ENCODE results near the gene OR6C65. TPM values are rescaled to one million over a fixed set of nuclear protein-coding genes. Genes with fewer than 3 reads are reported as not detected.
A peak's percentile ranks its signal among the peaks of the same experiment; 100 is the strongest.
"Not testable (repeated sequence)": the region's sequence is repeated elsewhere in the genome, so short reads cannot be mapped to it uniquely, and the experiment has no call there.

Gene OR6C65
- total RNA-seq, result not detected
- long read RNA-seq, result 0 reads

DNA sequence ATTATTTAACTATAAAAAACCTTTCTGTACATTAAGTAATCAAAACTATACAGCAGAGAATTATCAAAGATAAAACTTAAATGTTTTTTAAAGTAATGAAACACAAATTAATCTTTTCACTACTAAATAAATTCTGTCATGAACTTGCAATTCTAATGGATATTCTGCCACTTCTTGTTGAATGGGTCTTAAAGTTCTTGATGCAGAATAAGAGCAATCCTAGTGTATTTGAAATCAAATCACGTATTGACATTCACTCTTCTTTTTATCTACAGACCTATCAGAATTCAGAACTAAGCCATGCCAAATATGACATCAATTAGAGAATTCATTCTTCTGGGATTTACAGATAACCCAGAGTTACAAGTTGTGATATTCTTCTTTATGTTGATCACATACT is at the start of gene OR6C65:
OR6C65 (plus strand) TSS at position 301 of the 400 bp plus-strand sequence; CDS start at position 301, 0 bp downstream.
- intact Hi-C loops (cut with DNase I), result no loop called here

DNA sequence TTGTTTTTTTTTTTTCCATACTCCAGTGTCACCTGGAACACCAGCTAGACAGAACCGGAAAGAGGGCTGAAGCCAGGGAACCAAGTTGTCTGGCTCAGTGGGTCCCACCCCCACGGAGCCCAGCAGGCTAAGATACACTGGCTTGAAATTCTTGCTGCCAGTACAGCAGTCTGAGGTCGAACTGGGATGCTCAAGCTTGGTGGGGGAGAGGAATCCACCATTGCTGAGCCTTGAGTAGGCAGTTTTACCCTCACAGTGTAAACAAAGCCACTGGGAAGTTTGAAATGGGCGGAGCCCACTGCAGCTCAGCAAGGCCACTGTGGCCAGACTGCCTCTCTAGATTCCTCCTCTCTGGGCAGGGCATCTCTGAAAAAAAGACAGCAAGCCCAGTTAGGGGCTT is 45.0 kb upstream of the OR6C65 start:
- ATAC-seq (ENCODE audit: poor library complexity); intact Hi-C loops (cut with DNase I); DNase-seq: not testable (repeated sequence)

More for the DNA sequence above, at the start of gene OR6C65:
- DNase-seq, result no peak
- ATAC-seq (ENCODE audit: poor library complexity), result no peak

DNA sequence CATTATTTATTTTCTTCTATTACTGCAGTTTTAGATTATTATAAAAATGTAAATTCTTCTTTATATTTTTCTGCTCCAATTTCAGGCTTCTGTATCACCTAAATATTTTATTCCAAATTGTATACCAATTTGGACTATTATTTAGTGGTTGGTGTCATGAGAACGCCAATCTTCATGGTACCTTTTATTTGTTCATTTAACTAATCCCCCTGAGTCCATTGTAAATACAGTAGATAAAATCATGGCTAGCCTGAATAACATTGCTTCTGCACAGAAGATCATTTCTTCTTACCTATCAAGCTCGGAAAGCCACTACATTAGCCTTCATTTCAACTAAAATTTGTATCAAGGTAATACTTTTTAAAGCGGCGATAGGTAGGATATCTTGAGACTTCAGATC is 37.7 kb upstream of the OR6C65 start, which contains the start of gene OR6C75:
OR6C75 (plus strand) TSS at position 301 of the 400 bp plus-strand sequence. CDS start 2,136 bp downstream, outside the sequence.
- DNase-seq (no peak), ATAC-seq (ENCODE audit: poor library complexity) (no peak)
- intact Hi-C loops (cut with DNase I), result no loop called here

DNA sequence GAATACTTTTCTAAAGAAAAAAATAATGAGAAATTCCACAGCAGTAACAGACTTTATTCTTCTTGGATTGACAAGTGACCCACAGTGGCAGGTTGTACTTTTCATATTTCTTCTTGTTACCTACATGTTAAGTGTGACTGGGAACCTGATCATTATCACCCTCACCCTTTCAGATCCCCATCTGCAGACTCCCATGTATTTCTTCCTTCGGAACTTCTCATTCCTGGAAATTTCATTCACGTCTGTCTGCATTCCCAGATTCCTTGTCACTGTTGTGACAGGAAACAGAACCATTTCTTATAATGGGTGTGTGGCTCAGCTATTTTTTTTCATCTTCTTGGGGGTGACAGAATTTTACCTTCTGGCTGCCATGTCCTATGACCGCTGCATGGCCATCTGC is 35.2 kb upstream of the OR6C65 start:
- ATAC-seq (ENCODE audit: poor library complexity) (no peak), DNase-seq (no peak)
- intact Hi-C loops (cut with DNase I), result no loop called here

DNA sequence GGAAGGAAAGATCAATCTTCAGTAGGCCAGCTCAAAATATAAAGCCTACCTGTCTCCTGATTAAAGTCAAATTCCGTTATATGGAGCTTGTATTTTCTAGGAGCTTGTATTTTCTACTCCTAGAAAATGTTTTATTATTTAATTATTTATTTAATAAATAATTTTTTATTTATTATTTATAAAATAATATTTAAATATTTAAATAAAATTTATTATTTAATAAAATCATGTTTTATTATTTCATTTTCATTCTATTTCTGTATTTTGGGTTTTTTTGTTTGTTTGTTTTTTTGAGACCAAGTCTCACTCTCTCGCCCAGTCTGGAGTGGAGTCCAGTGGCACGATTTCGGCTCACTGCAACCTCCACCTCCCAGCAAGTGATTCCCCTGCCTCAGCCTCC is 27.8 kb upstream of the OR6C65 start:
- no peak for ATAC-seq (ENCODE audit: poor library complexity)
- no peak for DNase-seq
- intact Hi-C loops (cut with DNase I), result no loop called here

DNA sequence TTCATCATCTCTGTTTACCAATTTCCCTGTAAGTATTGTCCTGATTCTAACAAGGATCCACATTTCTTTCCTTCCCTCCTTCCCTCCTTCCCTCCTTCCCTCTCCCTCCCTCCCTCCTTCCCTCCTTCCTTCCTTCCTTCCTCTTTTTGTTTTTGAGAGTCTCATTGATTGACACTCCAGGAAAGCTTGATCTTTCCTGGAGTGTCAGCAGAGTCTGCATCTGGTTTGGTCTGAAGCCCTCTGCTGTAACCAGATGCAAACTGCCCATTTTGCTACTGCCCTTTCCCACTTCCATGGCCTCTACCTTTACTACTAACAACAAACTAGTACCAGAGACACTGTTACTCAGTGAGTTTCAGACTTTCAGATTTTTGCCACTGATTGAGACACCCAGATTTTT is 14.4 kb upstream of the OR6C65 start:
- ATAC-seq (ENCODE audit: poor library complexity), result no peak
- intact Hi-C loops (cut with DNase I), result no loop called here

DNA sequence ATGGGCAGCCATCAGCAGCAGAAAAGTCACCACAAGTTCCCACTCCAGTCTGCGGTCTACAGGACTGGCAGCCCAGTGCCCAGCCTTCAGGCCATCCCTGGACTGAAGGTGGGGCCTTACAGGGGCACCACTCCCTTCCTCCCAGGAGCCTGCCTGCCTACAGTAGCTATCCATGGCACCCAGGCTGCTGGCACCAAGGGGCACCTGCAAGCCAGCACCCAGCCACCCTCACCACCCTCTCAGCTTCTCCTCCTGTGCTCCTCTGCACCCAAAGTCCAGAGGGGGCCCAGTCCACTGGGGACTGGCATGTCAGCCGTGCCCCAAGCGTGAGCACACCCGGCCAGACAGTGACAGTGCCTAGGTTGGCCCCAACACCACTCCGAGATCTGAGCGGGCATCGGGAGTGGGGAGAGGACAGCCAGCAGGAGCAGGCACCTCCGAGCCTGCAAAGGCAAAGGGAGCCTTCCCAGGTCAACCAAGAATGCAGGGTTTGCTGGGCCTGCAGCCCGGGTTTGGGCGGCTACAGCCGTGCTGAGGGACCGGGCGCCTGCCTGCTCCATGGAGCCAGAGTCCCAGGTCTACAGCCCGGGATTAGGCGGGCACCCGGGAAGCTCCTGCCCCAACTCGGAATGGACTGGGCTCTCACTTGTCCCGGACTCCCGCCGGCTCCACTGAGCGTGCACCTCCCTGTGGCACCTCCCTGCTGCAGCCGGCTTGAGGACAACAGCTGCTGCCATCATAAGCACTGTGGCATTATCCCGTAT is 8.1 kb upstream of the OR6C65 start:
- intact Hi-C loops (cut with DNase I), result no loop called here
- ATAC-seq (ENCODE audit: poor library complexity), result no peak
- no peak for DNase-seq

More for the DNA sequence above, 14.4 kb upstream of the OR6C65 start:
- DNase-seq, result no peak

DNA sequence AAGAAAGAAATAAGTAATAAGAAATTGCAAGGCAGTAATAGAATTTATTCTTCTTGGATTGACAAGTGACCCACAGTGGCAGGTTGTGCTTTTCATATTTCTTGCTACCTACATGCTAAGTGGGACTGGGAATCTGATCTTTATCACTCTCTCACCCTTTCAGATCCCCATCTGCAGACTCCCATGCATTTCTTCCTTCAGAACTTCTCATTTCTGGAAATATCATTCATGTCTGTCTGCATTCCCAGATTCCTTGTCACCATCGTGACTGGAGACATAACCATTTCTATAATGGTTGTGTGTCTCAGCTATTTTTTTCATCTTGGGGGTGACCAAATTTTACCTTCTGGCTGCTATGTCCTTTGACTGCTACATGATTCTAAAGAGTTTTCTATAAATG is 4.0 kb upstream of the OR6C65 start:
- ATAC-seq (ENCODE audit: poor library complexity) (no peak), DNase-seq (no peak)
- intact Hi-C loops (cut with DNase I), result no loop called here

DNA sequence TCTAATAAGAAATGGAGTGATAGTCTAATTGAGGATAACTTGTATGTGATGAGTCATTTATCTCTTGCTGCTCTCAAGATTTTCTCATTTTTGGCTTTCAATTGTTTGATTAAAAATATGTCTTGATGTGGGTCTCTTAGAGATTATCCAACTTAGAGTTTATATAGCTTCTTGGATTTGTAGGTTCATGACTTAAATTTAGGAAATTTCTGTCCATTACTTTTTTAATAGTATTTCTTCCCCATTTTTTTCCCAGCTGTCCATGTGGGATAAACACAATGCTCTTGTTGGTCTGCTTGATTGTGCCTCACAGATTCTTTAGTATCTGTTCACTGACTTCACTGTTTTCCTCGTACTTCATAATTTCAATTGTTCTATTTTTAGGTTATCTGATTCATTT is 7.5 kb downstream of the OR6C65 start:
- DNase-seq (no peak), ATAC-seq (ENCODE audit: poor library complexity) (no peak)
- intact Hi-C loops (cut with DNase I), result no loop called here

DNA sequence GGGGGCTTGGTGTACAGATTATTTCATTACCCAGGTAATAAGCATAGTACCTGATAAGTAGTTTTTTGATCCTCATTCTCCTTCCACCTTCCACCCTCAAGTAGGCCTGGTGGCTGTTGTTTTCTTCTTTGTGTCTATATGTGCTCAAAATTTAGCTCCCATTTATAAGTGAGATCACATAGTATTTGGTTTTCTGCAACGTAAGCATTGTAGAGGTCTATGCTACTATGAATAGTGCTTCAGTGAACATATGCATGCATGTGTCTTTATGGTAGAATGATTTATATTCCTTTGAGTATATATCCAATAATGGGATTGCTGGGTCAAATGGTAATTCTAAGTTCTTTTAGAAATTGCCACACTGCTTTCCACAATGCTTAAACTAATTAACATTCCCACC is 8.8 kb downstream of the OR6C65 start:
- intact Hi-C loops (cut with DNase I); ATAC-seq (ENCODE audit: poor library complexity); DNase-seq: not testable (repeated sequence)

DNA sequence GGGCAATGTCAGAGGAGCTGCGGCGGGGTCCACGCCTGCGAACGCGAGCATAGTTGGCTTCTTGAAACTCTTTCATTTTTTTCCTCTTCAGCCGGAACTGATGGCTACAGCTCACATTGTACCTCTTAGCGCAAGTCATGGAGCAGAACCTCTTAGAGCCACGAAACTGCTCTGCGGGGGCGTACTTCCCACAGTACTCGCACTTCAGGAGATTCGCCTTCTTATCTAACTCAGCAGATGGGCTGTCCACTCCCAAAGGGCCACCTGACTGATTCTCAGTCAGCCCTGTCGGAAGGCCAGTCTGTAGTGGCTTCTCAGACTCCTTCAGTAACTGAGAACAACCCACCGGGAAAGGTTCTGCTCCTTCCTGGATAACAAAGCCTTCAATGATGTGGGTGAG is 11.8 kb downstream of the OR6C65 start:
- ATAC-seq (ENCODE audit: poor library complexity); intact Hi-C loops (cut with DNase I); DNase-seq: not testable (repeated sequence)

DNA sequence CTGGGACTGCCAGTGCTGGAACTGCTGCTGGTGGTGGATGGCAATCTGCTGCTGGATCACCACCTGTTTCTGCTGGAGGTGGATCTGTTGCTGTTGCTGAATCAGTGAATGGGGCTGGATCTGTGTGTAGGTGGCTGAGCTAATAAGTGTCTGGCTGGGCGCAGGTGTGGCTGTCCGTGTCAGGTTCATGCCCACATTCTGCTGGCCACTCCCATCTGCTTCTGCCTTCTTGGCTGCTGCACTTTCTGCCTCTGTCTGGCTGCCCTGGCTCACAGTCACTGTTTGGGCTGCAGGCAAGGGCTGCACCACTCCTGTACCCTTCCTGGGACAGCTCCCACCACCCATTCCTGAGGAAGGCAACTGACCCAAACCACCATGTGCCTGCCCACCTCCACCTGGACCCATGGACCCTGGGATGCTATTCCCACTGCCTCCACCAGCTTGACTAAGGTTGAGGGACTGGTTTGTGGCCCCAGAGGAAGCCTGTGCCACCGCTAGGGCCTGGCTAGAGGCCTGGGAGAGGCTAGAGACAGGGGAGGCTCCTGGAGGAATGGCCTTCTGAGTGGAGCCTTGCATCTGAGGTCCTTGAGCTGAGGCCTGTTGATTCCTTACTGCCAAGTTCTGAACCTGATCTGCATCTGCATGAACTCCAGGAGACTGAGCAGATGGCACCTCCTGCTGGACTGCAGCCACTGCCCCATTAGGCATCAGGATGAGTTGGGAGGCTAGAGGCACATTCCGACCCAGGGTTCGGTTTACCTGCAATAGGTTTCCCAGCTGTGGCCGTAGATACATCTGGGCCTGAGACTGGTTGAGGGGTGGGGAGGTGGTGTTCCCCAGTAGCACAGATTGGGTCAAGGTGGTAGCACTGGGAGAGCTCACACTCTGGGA is 13.4 kb downstream of the OR6C65 start:
- DNase-seq; ATAC-seq (ENCODE audit: poor library complexity); intact Hi-C loops (cut with DNase I): not testable (repeated sequence)

DNA sequence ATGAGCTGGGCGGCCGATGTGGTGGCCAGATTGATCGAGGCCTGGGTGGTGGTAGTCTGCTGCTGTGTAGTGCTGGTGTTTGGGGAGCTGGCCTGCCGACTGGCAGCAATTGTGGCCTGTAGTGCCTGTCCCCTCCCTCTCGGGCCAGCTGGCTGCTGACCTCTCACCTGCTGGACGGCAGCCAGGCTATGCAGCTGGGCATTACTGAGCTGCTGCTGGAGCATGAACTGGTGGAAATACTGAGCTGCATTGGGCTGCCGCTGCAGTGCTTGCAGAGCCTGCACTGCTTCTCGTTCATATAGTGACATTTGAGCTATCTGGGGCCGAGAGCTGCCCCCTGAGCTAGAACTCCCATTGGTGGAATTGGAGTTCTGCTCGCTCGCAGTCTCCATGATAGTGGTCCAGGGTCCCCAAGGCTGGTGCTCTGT is 14.1 kb downstream of the OR6C65 start:
- intact Hi-C loops (cut with DNase I); ATAC-seq (ENCODE audit: poor library complexity); DNase-seq: not testable (repeated sequence)

DNA sequence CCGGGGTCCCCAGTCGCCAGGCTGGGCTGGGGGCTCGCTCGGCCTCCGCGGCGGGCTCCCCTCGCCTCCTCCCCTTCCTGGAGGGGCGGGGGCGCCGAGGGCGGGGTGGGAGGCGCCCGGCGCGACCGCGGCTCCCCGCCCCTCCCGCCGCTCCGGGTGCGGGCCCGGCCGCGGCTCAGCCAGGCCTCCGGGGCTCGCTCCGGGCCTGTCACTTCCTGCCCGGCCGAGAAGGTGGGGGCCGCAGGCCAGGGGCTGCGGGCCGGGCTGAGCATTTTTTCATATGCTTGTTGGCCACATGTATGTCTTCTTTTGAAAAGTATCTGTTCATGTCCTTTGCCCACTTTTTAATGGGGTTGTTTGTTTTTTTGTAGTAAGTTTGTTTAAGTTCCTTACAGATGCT is 14.6 kb downstream of the OR6C65 start:
- DNase-seq; intact Hi-C loops (cut with DNase I): not testable (repeated sequence)
- peak; percentile 62 for ATAC-seq (ENCODE audit: poor library complexity)

DNA sequence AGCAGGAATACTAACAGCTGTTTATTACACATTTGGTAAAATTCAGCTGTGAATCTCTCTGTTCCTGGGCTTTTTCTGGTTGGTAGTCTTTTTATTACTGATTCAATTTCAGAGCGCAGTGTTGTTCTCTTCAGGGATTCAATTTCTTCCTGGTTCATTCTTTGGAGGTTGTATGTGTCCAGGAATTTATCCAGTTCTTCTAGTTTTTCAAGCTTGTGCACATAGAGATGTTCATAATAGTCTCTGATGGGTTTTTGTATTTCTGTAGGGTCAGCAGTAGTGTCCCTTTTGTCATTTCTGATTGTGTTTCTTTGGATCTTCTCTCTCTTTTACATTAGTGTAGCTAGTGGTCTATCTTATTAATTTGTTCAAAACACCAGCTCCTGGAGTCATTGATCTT is 16.6 kb downstream of the OR6C65 start:
- intact Hi-C loops (cut with DNase I), result no loop called here
- no peak for ATAC-seq (ENCODE audit: poor library complexity)
- no peak for DNase-seq

DNA sequence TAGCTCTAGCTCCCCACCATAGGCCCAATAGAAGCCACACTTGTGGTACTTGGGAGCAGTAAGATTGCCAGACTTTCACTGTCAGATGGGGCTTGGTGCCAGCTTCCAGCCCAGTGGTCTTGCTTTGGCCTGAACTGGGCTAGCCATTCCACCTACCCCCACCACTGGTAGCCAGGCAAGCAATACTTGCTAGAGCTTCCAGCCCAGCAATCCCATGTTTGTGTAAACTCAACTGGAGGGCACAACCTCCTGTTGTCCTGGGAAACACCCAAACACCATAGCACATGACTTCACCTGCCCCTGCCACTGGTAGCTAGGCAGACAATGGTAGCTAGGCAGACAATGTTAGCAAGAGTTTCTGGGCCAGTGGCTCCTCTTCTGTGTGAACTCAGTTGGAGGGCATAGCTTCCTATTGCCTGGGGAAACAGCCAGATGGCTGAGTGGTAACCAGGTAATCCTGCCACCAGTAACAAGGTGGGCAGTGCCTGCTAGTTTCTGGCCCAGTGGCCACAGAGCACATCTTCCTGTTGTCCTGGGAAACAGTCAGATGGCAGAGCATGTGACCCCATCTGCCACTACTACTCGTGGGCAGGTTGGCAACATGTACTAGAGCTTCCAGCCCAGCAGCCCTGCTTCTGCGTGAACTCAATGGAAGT is 20.1 kb downstream of the OR6C65 start:
- no peak for DNase-seq
- intact Hi-C loops (cut with DNase I), result no loop called here
- ATAC-seq (ENCODE audit: poor library complexity), result no peak

DNA sequence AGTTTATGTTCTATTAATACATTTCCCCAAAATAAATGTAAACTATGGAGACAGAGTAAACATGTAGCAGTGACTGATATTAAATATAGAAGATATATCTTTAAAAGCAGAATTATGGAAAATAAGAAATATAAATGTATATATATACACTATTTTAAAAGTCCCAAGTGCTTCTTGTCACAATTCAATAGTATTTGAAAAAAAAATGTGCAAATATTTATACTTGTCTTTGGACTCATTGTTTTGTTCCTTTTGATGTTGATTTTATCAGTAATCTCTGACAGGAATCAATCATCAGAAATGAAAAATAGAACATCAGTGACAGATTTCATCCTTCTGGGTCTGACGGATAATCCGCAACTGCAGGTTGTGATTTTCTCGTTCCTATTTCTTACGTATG is 25.6 kb downstream of the OR6C65 start, which contains the start of gene OR6C76:
OR6C76 (plus strand) TSS at position 301 of the 400 bp plus-strand sequence; CDS start at position 301, 0 bp downstream.
- intact Hi-C loops (cut with DNase I), result no loop called here
- DNase-seq (no peak), ATAC-seq (ENCODE audit: poor library complexity) (no peak)

DNA sequence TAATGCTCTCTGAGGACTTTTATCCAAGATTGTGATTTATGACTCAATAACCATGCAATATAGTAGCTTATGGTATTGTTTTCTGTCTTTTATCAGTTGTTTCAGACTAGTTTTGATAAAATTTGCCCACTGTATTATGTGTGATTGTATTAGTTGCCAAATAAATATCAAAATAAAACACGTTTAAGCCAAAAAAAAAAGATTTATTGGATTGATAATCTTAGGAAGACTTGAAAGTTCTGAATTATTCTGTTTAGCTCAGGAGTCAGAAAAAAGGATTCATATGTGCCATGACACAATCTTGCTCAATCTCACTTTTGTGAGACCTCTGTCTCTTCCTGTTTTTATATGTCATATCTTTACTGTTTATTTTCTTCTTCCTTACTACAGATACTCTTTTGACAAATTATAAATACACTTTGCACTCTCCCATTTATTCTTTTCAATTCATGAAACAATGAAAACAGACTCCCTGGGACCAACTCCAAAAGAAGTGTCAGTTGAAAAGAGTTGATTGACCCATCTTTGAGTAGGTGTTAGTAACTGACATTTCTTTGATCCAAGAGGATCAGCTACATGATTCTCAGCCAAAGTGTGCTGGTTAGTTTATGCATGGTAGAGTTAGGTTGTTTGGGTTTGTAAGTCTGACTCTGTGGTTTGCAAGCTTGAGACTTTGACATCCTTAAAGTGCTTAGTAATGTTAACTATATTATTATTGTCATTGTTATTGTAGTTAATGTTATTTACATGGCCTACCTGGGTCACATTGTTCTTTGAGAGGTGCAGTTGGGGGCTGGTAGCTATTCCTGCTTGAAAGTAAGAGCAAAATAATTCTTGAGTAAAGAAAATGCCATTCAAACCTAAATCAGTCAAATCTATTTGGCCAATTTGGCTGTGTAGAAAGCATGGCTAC is 28.3 kb downstream of the OR6C65 start:
- no peak for ATAC-seq (ENCODE audit: poor library complexity)
- no peak for DNase-seq
- intact Hi-C loops (cut with DNase I), result no loop called here

All from Right ventricle myocardium superior (tissue), 1 donor.